ENCODE measurements around the gene KCNC3.

Gene KCNC3

DNA sequence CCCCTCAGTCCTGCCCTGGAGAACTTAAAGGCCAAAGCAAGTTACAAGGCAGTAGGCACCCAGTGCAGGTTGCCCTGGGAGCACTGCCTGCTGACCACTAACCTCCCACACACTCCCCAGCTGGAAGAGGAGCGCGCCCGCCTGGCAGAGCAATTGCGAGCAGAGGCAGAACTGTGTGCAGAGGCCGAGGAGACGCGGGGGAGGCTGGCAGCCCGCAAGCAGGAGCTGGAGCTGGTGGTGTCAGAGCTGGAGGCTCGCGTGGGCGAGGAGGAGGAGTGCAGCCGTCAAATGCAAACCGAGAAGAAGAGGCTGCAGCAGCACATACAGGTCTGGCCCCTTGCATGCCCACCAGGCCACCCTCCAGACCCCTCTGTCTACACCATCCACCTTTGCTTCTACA lies 61.1 kb downstream of the KCNC3 start:
- TF ChIP-seq, protein P1, sequence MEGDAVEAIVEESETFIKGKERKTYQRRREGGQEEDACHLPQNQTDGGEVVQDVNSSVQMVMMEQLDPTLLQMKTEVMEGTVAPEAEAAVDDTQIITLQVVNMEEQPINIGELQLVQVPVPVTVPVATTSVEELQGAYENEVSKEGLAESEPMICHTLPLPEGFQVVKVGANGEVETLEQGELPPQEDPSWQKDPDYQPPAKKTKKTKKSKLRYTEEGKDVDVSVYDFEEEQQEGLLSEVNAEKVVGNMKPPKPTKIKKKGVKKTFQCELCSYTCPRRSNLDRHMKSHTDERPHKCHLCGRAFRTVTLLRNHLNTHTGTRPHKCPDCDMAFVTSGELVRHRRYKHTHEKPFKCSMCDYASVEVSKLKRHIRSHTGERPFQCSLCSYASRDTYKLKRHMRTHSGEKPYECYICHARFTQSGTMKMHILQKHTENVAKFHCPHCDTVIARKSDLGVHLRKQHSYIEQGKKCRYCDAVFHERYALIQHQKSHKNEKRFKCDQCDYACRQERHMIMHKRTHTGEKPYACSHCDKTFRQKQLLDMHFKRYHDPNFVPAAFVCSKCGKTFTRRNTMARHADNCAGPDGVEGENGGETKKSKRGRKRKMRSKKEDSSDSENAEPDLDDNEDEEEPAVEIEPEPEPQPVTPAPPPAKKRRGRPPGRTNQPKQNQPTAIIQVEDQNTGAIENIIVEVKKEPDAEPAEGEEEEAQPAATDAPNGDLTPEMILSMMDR (IDR thresholded peaks at IDR 0.05; ENCODE audit: insufficient read depth, low read depth, low read length, missing control alignments) = no peak
- DNase-seq (ENCODE audit: low read depth) = no peak
- no peak overlapping the region for H3K4me3 ChIP-seq (ENCODE audit: low read depth, low read length)

DNA sequence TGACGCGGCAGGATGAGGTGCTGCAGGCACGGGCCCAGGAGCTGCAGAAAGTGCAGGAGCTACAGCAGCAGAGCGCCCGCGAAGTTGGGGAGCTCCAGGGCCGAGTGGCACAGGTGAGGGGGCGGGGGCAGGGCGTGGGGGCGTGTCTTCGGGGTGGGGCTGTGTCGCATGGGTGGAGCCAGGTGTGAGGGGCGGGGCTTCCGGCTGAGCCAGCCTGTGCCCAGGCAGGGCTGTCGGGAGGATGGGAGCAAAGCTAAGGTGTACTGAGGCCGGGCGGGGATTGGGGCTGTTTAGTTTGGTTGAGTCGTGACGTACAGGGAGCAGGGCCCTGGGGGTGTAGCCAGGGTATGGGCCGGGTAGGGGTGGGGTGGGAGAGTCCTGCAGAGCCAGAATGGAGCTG lies 62.3 kb downstream of the KCNC3 start:
- H3K4me3 ChIP-seq (ENCODE audit: low read depth, low read length) = no peak overlapping the region
- DNase-seq (ENCODE audit: low read depth) = peak; percentile 24
- TF ChIP-seq, protein P1 (IDR thresholded peaks at IDR 0.05; ENCODE audit: insufficient read depth, low read depth, low read length, missing control alignments) = no peak

DNA sequence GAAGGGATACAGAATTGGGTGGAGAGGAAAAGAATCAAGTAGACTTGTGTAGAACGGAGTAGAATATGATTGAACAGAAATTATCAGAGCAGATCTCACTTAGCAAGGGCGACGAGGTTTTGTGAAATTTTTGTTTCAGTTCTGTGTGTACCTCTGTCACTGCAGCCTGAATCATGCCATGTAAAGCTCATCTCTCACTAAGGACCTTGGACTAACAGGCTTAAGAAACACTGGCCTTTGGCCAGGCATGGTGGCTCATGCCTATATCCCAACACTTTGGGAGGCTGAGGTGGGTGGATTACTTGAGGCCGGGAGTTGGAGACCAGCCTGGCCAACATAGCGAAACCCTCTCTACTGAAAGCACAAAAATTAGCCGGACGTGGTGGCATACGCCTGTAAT lies 63.1 kb downstream of the KCNC3 start:
- no peak overlapping the region for H3K4me3 ChIP-seq (ENCODE audit: low read depth, low read length)
- DNase-seq (ENCODE audit: low read depth) = no peak
- TF ChIP-seq, protein P1 (IDR thresholded peaks at IDR 0.05; ENCODE audit: insufficient read depth, low read depth, low read length, missing control alignments) = no peak

DNA sequence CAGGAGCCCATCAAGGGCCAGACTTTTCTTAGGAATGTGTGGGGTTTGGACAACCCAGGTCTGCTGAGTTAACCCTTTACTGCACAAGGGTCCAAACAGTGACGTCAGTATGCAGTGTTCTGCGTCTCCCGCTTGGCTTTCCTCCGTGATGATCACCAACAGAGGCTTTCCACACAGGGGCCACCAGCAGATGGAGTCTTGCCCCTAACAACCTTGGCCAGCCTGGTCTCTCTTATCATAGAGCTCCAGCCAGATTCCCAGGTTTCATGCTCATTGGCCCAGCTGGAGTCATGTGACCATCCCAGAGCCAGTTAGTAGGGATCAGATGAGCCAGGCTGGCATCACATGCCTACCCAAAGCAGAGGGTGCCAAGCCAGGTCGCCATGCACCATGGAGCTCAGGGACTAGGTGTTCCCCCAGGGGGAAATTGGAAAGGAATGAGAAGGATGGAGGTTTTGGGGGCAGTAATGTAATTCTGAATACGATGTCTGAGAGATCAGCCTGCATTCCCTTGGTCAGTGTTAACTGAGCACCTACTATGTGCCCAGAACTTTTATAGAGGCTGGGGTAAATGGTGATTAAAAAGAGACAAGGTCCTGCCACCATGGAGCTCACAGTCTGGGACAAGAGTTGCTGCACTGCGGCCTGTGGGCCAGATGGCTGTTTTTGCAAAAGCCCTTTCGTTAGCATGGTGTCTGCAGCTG lies 64.5 kb downstream of the KCNC3 start:
- TF ChIP-seq, protein P1 (IDR thresholded peaks at IDR 0.05; ENCODE audit: insufficient read depth, low read depth, low read length, missing control alignments) = no peak
- no peak for DNase-seq (ENCODE audit: low read depth)
- no peak overlapping the region for H3K4me3 ChIP-seq (ENCODE audit: low read depth, low read length)

DNA sequence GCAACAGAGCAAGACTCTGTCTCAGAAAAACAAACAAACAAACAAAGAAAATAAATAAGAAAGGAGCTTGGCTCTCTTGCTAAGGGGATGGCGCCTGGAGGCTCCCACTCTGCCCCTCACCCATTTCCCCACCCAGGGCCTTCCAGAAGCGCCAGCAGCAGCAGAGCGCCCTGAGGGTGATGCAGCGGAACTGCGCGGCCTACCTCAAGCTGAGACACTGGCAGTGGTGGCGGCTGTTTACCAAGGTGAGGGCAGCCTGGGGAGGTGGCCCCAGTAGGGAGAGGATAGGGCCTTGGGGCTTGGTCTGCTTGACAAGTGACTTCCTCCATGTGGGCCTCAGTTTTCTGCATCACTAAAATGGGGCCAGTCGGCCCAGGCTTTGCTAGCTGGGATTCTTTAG lies 66.0 kb downstream of the KCNC3 start:
- no peak for DNase-seq (ENCODE audit: low read depth)
- TF ChIP-seq, protein P1 (IDR thresholded peaks at IDR 0.05; ENCODE audit: insufficient read depth, low read depth, low read length, missing control alignments) = no peak
- H3K4me3 ChIP-seq (ENCODE audit: low read depth, low read length) = no peak overlapping the region
